GM12865 (cell line): ENCODE results near the gene EVA1A.

Source experiments
- DNase-seq: peaks from one replicate; pipeline ENCODE4 v3.0.0; 2010; ENCODE audit warnings: low read depth
- H3K4me3 ChIP-seq: 2 replicates; pipeline ENCODE4 v1.5.1; 2011; ENCODE audit warnings: mild to moderate bottlenecking, low read depth, low read length, control low read depth
- CTCF ChIP-seq: IDR thresholded peaks from 2 replicates; pipeline ENCODE4 v1.5.1; 2011; ENCODE audit warnings: low read length, control low read depth, low read depth, inconsistent platforms; ENCODE audit not compliant: insufficient read depth; ENCODE audit errors: missing control alignments

Gene EVA1A

GRCh38 chr2:75598589-75599155, 37.9 kb upstream of the EVA1A start:
- TF ChIP-seq CTCF: no peak
- no peak overlapping the region for H3K4me3 ChIP-seq
- DNase-seq: no peak

GRCh38 chr2:75597949-75598348, 37.2 kb upstream of the EVA1A start:
- no peak for DNase-seq
- H3K4me3 ChIP-seq: no peak overlapping the region

GRCh38 chr2:75596784-75597183, 36.0 kb upstream of the EVA1A start:
- H3K4me3 ChIP-seq: no peak overlapping the region
- DNase-seq: no peak
- no peak for TF ChIP-seq CTCF

More at GRCh38 chr2:75597949-75598348, 37.2 kb upstream of the EVA1A start:
- no peak for TF ChIP-seq CTCF

GRCh38 chr2:75595541-75596395, 35.0 kb upstream of the EVA1A start:
- H3K4me3 ChIP-seq: no peak overlapping the region
- no peak for TF ChIP-seq CTCF
- no peak for DNase-seq

- H3K4me3 ChIP-seq: no peak overlapping the region
- no peak for TF ChIP-seq CTCF
- DNase-seq: no peak
These were observed 33.9 kb upstream of the EVA1A start for GRCh38 chr2:75594596-75594995.

GRCh38 chr2:75592888-75593287, 32.1 kb upstream of the EVA1A start:
- DNase-seq: no peak
- TF ChIP-seq CTCF: no peak
- H3K4me3 ChIP-seq: no peak overlapping the region

GRCh38 chr2:75592030-75592429, 31.3 kb upstream of the EVA1A start:
- no peak for TF ChIP-seq CTCF
- DNase-seq: peak; percentile 9
- no peak overlapping the region for H3K4me3 ChIP-seq
